DND-41 (cell line): ENCODE data around the gene SLC44A1.

Experiments used
- CTCF ChIP-seq: IDR thresholded peaks from 2 replicates; pipeline ENCODE4 v1.5.1; 2012; ENCODE audit warnings: borderline replicate concordance, low read length, moderate library complexity, mild to moderate bottlenecking; ENCODE audit not compliant: poor library complexity, severe bottlenecking; ENCODE audit errors: extremely low read depth
- EZH2 ChIP-seq: IDR thresholded peaks from 3 replicates; pipeline ENCODE4 v1.6.1; 2012; ENCODE audit warnings: borderline replicate concordance, low read depth, mild to moderate bottlenecking, moderate library complexity, low read length, inconsistent platforms; ENCODE audit not compliant: severe bottlenecking

GRCh38 chr9:105282870-105283621 lies 38.6 kb downstream of the SLC44A1 start:
- no peak for TF ChIP-seq CTCF
- no peak for TF ChIP-seq EZH2
